ENCODE data around the gene MUSTN1. TPM values are rescaled to one million over a fixed set of nuclear protein-coding genes. Genes with fewer than 3 reads are reported as not detected.

Gene MUSTN1
- total and polyA plus RNA-seq, 2 of the 13 experiments (the other 11 are each of a cell fraction or from before 2014, with no cell fraction given) = 0.84 to 1.4 TPM

GRCh38 chr3:52841981-52842340, 7.1 kb upstream of the MUSTN1 start:
- CTCF ChIA-PET (ENCODE audit: low intra/inter-chr PET ratio, low total read pairs) = no interaction called here
- no peak overlapping the region for H3K27ac ChIP-seq (ENCODE audit: extremely low read length, insufficient read depth, low read length)
- ATAC-seq = no peak
- DNase-seq (ENCODE audit: low spot score) = no peak
- no peak for FAIRE-seq
- H4K20me1 ChIP-seq (ENCODE audit: insufficient read depth, low read length) = no peaks in the 10 kb centered on the region
- H3K36me3 ChIP-seq (replicated peaks in 1 of 2; ENCODE audit: control insufficient read depth in 1 of 2, insufficient read depth in 2 of 2, low read length in 2 of 2) = no peaks in the 10 kb centered on the region
- H3K4me1 ChIP-seq (ENCODE audit: insufficient read depth, low read length) = peaks cover 26% of the 10 kb centered on the region
- H3K79me2 ChIP-seq (ENCODE audit: insufficient read depth, low read length) = no peaks in the 10 kb centered on the region
- H3K27me3 ChIP-seq (ENCODE audit: control insufficient read depth in 1 of 2, insufficient read depth in 2 of 2, low read length in 2 of 2) = no peaks in the 10 kb centered on the region
- H3K9me3 ChIP-seq (ENCODE audit: low read length) = no peaks in the 10 kb centered on the region
- H3K4me3 ChIP-seq (replicated peaks in 1 of 3; ENCODE audit: insufficient read depth in 1 of 3, low read depth in 2 of 3, low read length in 3 of 3) = no peak overlapping the region
- H2AFZ ChIP-seq (ENCODE audit: low read length) = no peak overlapping the region
- intact Hi-C loops (cut with micrococcal nuclease; ENCODE audit: unreplicated experiment) = no loop called here
- POLR2A ChIA-PET = no interaction called here
- in situ Hi-C loops (cut with HindIII; ENCODE audit: extremely low pct_ligation_motif_present, low pct_unique_long_range_greater_than_20kb) = no loop called here
- BruUV-seq (replicated peaks) = no TSS peak
- 82% methylated on average over 12 of the region's 12 CpGs for WGBS (ENCODE audit: low lambda C conversion rate)
- H3K4me2 ChIP-seq (ENCODE audit: low read depth, low read length) = no peak overlapping the region
- no peak overlapping the region for H3K9ac ChIP-seq (ENCODE audit: insufficient read depth, low read depth, low read length)
- TF ChIP-seq BATF2 (CRISPR knock-in tag; IDR thresholded peaks at IDR 0.05) (no peak), HDAC6 (IDR thresholded peaks at IDR 0.05; ENCODE audit: low read depth, low read length) (no peak), ZNF543 (CRISPR knock-in tag; IDR thresholded peaks at IDR 0.05) (no peak), NR0B2 (CRISPR knock-in tag; IDR thresholded peaks at IDR 0.05) (no peak), SAFB2 (CRISPR knock-in tag; IDR thresholded peaks at IDR 0.05; ENCODE audit: borderline replicate concordance, low read depth) (no peak), IRF9 (CRISPR knock-in tag; IDR thresholded peaks at IDR 0.05; ENCODE audit: borderline replicate concordance) (no peak), ZNF33B (CRISPR knock-in tag; IDR thresholded peaks at IDR 0.05) (no peak), SMARCE1 (IDR thresholded peaks at IDR 0.05; ENCODE audit: borderline replicate concordance) (no peak), HMGXB3 (CRISPR knock-in tag; IDR thresholded peaks at IDR 0.05; ENCODE audit: borderline replicate concordance) (no peak), RAD51 (IDR thresholded peaks at IDR 0.05; ENCODE audit: borderline replicate concordance) (no peak), NR2F1 (CRISPR knock-in tag; IDR thresholded peaks at IDR 0.05) (no peak), ADNP (CRISPR knock-in tag; IDR thresholded peaks at IDR 0.05) (no peak), ZNF280B (CRISPR knock-in tag; IDR thresholded peaks at IDR 0.05; ENCODE audit: borderline replicate concordance) (no peak), NFRKB (IDR thresholded peaks at IDR 0.05) (no peak)
